ENCODE results near the gene ADAM15. TPM values are rescaled to one million over a fixed set of nuclear protein-coding genes. Genes with fewer than 3 reads are reported as not detected.

The ADAM15 gene
- polyA plus RNA-seq, 1 donor: 38.6 TPM

DNA sequence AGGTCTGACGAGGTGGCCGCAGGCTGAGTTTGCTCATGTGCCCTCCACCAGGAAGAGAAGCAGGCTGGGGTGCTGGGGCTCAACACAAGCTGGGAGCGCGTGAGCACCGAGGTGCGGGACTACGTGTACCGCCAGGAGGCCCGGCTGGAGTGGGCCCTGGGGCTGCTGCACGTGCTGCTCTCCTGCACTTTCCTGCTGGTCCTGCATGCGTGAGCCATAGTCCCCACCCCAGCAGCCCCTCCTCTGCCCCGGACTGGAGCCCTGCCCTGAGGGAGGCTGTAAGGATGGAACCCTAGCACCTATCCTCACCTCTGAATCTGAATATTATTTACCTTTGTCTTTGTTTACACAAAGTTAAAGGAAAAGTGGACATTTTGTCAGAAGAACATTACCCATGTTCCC is 7.8 kb upstream of the ADAM15 start:
- peak; percentile 74 to 88 for DNase-seq
- Histone ChIP-seq H3K9me3 (ENCODE audit: control insufficient read depth, low read depth, low read length) (no peaks in the 10 kb centered on the region), H3K4me3 (ENCODE audit: low read length) (no peak overlapping the region), H3K4me1 (ENCODE audit: control insufficient read depth, insufficient read depth, low read length) (peaks cover 28% of the 10 kb centered on the region), H3K36me3 (ENCODE audit: control insufficient read depth, insufficient read depth, low read length) (no peaks in the 10 kb centered on the region), H3K27ac (ENCODE audit: low read length) (peak overlapping the region; percentile 95), H3K27me3 (ENCODE audit: control insufficient read depth, insufficient read depth, low read length) (no peaks in the 10 kb centered on the region)
- no CpG with 5 or more reads among the region's 12 CpGs for WGBS (ENCODE audit: insufficient coverage, low lambda C conversion rate)

- Histone ChIP-seq H3K36me3 (ENCODE audit: control insufficient read depth, insufficient read depth, low read length) (no peaks in the 10 kb centered on the region), H3K4me3 (ENCODE audit: low read length) (no peak overlapping the region), H3K27me3 (ENCODE audit: control insufficient read depth, insufficient read depth, low read length) (no peaks in the 10 kb centered on the region), H3K9me3 (ENCODE audit: control insufficient read depth, low read depth, low read length) (no peaks in the 10 kb centered on the region), H3K4me1 (ENCODE audit: control insufficient read depth, insufficient read depth, low read length) (peaks cover 29% of the 10 kb centered on the region), H3K27ac (ENCODE audit: low read length) (peak overlapping the region; percentile 95)
- WGBS (ENCODE audit: insufficient coverage, low lambda C conversion rate): no CpG with 5 or more reads among the region's 3 CpGs
- DNase-seq: peak; percentile 81 to 89
These were observed 7.3 kb upstream of the ADAM15 start for GRCh38 chr1:155043793-155044192.

DNA sequence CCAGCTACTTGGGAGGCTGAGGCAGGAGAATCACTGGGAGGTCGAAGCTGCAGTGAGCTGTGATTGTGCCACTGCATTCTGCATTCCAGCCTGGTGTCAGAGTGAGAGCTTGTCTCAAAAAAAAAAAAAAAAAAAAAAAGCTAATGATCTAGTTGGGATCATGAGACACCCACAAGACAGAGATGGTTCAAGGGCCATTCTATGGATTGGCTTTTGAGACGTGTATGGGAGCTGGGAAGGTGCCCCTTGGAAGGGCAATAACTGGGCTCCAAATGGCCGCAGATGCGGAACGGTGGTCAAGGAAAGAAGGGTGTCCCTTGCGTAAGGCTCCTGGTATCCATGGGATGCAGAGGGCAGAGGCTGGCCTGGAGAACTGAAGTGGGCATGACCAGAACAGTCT is 6.8 kb upstream of the ADAM15 start:
- H3K27ac ChIP-seq (ENCODE audit: low read length): peak overlapping the region; percentile 95
- no peaks in the 10 kb centered on the region for H3K36me3 ChIP-seq (ENCODE audit: control insufficient read depth, insufficient read depth, low read length)
- H3K4me3 ChIP-seq (ENCODE audit: low read length): no peak overlapping the region
- H3K4me1 ChIP-seq (ENCODE audit: control insufficient read depth, insufficient read depth, low read length): peaks cover 33% of the 10 kb centered on the region
- DNase-seq: peak; percentile 61 to 79
- no peaks in the 10 kb centered on the region for H3K9me3 ChIP-seq (ENCODE audit: control insufficient read depth, low read depth, low read length)
- no CpG with 5 or more reads among the region's 6 CpGs for WGBS (ENCODE audit: insufficient coverage, low lambda C conversion rate)
- H3K27me3 ChIP-seq (ENCODE audit: control insufficient read depth, insufficient read depth, low read length): no peaks in the 10 kb centered on the region

GRCh38 chr1:155044812-155045657 is 6.1 kb upstream of the ADAM15 start:
- Histone ChIP-seq H3K36me3 (ENCODE audit: control insufficient read depth, insufficient read depth, low read length) (no peaks in the 10 kb centered on the region), H3K9me3 (ENCODE audit: control insufficient read depth, low read depth, low read length) (no peaks in the 10 kb centered on the region), H3K27ac (ENCODE audit: low read length) (peak overlapping the region; percentile 95), H3K4me1 (ENCODE audit: control insufficient read depth, insufficient read depth, low read length) (peaks cover 39% of the 10 kb centered on the region), H3K27me3 (ENCODE audit: control insufficient read depth, insufficient read depth, low read length) (no peaks in the 10 kb centered on the region), H3K4me3 (ENCODE audit: low read length) (no peak overlapping the region)
- peak; percentile 72 to 77 for DNase-seq
- WGBS (ENCODE audit: insufficient coverage, low lambda C conversion rate): no CpG with 5 or more reads among the region's 7 CpGs

GRCh38 chr1:155048449-155049334 is 2.4 kb upstream of the ADAM15 start:
- WGBS (ENCODE audit: insufficient coverage, low lambda C conversion rate): no CpG with 5 or more reads among the region's 8 CpGs
- peaks cover 49% of the 10 kb centered on the region for H3K4me1 ChIP-seq (ENCODE audit: control insufficient read depth, insufficient read depth, low read length)
- no peak overlapping the region for H3K27ac ChIP-seq (ENCODE audit: low read length)
- no peaks in the 10 kb centered on the region for H3K36me3 ChIP-seq (ENCODE audit: control insufficient read depth, insufficient read depth, low read length)
- H3K27me3 ChIP-seq (ENCODE audit: control insufficient read depth, insufficient read depth, low read length): peaks cover 3% of the 10 kb centered on the region
- peaks cover 2% of the 10 kb centered on the region for H3K9me3 ChIP-seq (ENCODE audit: control insufficient read depth, low read depth, low read length)
- peak in 1 of 2 donors; percentile 30 for DNase-seq
- H3K4me3 ChIP-seq (ENCODE audit: low read length): no peak overlapping the region

- H3K27me3 ChIP-seq (ENCODE audit: control insufficient read depth, insufficient read depth, low read length): peaks cover 3% of the 10 kb centered on the region
- peaks cover 38% of the 10 kb centered on the region for H3K4me1 ChIP-seq (ENCODE audit: control insufficient read depth, insufficient read depth, low read length)
- WGBS (ENCODE audit: insufficient coverage, low lambda C conversion rate): 13% methylated on average over 1 of the region's 10 CpGs
- peaks cover 2% of the 10 kb centered on the region for H3K9me3 ChIP-seq (ENCODE audit: control insufficient read depth, low read depth, low read length)
- peak overlapping the region; percentile 12 for H3K4me3 ChIP-seq (ENCODE audit: low read length)
- peak overlapping the region; percentile 88 for H3K27ac ChIP-seq (ENCODE audit: low read length)
- no peaks in the 10 kb centered on the region for H3K36me3 ChIP-seq (ENCODE audit: control insufficient read depth, insufficient read depth, low read length)
- DNase-seq: no peak
These were observed 1.2 kb upstream of the ADAM15 start for GRCh38 chr1:155049651-155050559.

DNA sequence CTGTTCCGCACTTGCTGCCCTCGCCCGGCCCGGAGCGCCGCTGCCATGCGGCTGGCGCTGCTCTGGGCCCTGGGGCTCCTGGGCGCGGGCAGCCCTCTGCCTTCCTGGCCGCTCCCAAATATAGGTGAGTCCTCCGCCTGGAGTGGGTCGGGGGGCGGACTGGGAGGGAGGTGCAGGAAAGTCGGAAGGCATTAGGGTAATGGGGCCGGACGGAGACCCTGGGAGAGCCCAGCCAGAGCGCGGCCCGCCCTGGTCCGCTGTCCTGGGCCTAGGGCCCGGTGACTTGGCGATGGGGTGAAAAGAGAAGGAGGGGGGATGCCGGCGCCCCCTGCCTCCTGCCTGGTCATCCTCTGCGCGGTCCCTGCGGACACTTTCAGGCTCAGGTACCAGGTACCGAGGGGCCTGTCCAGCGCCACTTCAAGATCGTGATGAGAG is 243 bp downstream of the ADAM15 start:
- Histone ChIP-seq H3K27ac (ENCODE audit: low read length) (peak overlapping the region; percentile 49), H3K4me1 (ENCODE audit: control insufficient read depth, insufficient read depth, low read length) (peaks cover 36% of the 10 kb centered on the region), H3K9me3 (ENCODE audit: control insufficient read depth, low read depth, low read length) (peaks cover 2% of the 10 kb centered on the region), H3K36me3 (ENCODE audit: control insufficient read depth, insufficient read depth, low read length) (peaks cover 7% of the 10 kb centered on the region), H3K4me3 (ENCODE audit: low read length) (peak overlapping the region; percentile 51), H3K27me3 (ENCODE audit: control insufficient read depth, insufficient read depth, low read length) (peaks cover 3% of the 10 kb centered on the region)
- DNase-seq: no peak
- no CpG with 5 or more reads among the region's 31 CpGs for WGBS (ENCODE audit: insufficient coverage, low lambda C conversion rate)

DNA sequence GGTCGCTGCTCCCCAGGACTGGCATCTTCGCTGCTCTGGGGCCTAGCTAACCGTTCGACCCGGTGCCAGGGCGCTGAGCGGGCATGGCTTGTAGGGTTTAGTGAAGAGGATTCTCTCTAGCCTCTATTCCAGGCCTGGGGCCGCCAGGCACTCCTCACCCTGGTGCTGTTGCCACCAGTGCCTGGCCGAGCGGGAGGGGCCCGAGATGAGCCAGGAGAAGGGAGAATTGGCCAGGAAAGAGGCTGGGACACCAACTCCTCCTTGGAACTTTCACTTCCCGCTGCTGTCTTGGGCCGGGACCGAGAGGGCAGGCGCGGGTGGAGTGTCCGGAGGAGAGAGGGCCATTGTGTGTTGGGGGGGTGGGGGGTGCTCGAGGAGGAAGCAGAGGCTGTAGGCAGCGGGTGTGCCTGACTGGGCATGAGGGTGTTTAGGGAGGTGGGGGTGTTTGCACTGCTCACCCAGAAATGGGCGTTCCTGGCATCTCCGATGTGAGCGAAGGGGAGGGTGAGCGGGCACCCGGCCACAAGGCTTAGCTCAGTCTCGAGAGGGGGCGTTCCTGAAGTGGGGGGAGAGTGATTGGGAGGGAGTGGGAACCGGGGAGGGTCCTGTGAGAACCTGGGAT is 772 bp downstream of the ADAM15 start:
- Histone ChIP-seq H3K27ac (ENCODE audit: low read length) (peak overlapping the region; percentile 49), H3K4me3 (ENCODE audit: low read length) (peak overlapping the region; percentile 51), H3K4me1 (ENCODE audit: control insufficient read depth, insufficient read depth, low read length) (peaks cover 36% of the 10 kb centered on the region), H3K27me3 (ENCODE audit: control insufficient read depth, insufficient read depth, low read length) (peaks cover 3% of the 10 kb centered on the region), H3K9me3 (ENCODE audit: control insufficient read depth, low read depth, low read length) (peaks cover 2% of the 10 kb centered on the region), H3K36me3 (ENCODE audit: control insufficient read depth, insufficient read depth, low read length) (peaks cover 12% of the 10 kb centered on the region)
- WGBS (ENCODE audit: insufficient coverage, low lambda C conversion rate): 0% methylated on average over 6 of the region's 27 CpGs
- DNase-seq: peak in 1 of 2 donors; percentile 52

DNA sequence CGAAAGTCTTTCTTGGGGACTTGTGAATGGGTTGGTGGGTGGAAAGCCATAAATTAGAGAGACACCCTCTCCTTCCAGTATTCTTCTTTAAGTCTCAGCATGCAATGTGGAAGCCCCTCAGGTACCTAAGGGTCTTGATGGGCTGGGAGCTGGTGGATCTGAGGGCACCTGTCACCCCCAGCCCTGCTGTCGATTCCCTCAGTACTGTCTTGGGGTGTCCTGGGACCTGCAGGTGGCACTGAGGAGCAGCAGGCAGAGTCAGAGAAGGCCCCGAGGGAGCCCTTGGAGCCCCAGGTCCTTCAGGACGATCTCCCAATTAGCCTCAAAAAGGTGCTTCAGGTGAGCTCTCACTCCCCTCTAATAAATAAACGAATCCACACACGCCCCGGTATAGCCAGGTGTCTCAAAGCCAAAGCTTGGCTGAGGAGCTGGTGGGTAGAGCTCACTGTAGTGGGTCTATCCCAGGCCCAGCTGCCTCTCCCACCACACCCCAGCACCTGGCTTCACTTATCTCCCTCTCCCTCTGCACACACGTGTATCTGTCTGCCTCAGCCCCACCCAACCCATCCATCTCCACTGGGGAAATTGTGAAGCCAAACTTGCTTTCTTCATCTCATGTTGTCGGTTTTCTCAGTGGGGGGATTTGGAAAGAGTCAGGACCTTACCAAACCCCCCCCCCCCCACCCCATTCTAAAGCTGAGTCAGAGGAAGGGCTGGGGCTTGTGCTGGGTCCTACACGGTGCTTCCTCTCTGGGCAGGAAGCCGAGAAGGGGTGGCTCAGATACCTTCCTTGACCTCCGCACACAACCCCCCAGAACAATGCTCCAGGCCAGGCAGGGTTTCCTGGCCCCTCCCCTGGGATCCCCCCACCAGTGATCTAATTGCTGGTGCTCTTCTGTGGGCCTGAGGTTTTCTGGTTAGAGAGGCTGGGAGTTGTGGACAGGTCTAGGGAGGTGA is 1.6 kb downstream of the ADAM15 start:
- peak in 1 of 2 donors; percentile 34 for DNase-seq

More for the DNA sequence above, 1.6 kb downstream of the ADAM15 start:
- Histone ChIP-seq H3K27me3 (ENCODE audit: control insufficient read depth, insufficient read depth, low read length) (peaks cover 3% of the 10 kb centered on the region), H3K4me3 (ENCODE audit: low read length) (peak overlapping the region; percentile 51), H3K9me3 (ENCODE audit: control insufficient read depth, low read depth, low read length) (peaks cover 2% of the 10 kb centered on the region), H3K36me3 (ENCODE audit: control insufficient read depth, insufficient read depth, low read length) (peaks cover 15% of the 10 kb centered on the region), H3K4me1 (ENCODE audit: control insufficient read depth, insufficient read depth, low read length) (peaks cover 36% of the 10 kb centered on the region), H3K27ac (ENCODE audit: low read length) (no peak overlapping the region)
- WGBS (ENCODE audit: insufficient coverage, low lambda C conversion rate): no CpG with 5 or more reads among the region's 12 CpGs
